ENCODE data around the gene COPS8. TPM values are rescaled to one million over a fixed set of nuclear protein-coding genes. Genes with fewer than 3 reads are reported as not detected.

COPS8 gene
- total RNA-seq, 1 experiment from 2014 or later, result 49.9 TPM

- no peak for TF ChIP-seq CTCF (IDR thresholded peaks at IDR 0.05; ENCODE audit: unreplicated experiment)
- CTCF ChIA-PET, result no interaction called here
- Mint-ChIP-seq H3K4me3 (ENCODE audit: low read depth, unreplicated experiment) (no peak overlapping the region), H3K27me3 (ENCODE audit: unreplicated experiment) (no peaks in the 10 kb centered on the region), H3K9me3 (ENCODE audit: low read depth, unreplicated experiment) (no peaks in the 10 kb centered on the region), H3K4me1 (ENCODE audit: low read depth, unreplicated experiment) (no peaks in the 10 kb centered on the region), H3K27ac (ENCODE audit: unreplicated experiment) (no peak overlapping the region), H3K36me3 (ENCODE audit: insufficient read depth, unreplicated experiment) (peaks cover 11% of the 10 kb centered on the region)
- no TSS peak for BruUV-seq (replicated peaks)
- no peak for DNase-seq
- intact Hi-C loops (cut with micrococcal nuclease; ENCODE audit: unreplicated experiment), result no loop called here
Measured at GRCh38 chr2:237102428-237102827, 16.7 kb downstream of the COPS8 start.

- Mint-ChIP-seq H3K4me3 (ENCODE audit: low read depth, unreplicated experiment) (no peak overlapping the region), H3K4me1 (ENCODE audit: low read depth, unreplicated experiment) (no peaks in the 10 kb centered on the region), H3K36me3 (ENCODE audit: insufficient read depth, unreplicated experiment) (no peaks in the 10 kb centered on the region), H3K9me3 (ENCODE audit: low read depth, unreplicated experiment) (peaks cover 10% of the 10 kb centered on the region), H3K27ac (ENCODE audit: unreplicated experiment) (no peak overlapping the region), H3K27me3 (ENCODE audit: unreplicated experiment) (no peaks in the 10 kb centered on the region)
- no TSS peak for BruUV-seq (replicated peaks)
- DNase-seq, result no peak
- CTCF ChIA-PET, result interaction anchor here (0.7 kb wide), 1 partner anchor 469 kb away, joined by 3 read pairs; no protein-coding TSS in a partner anchor
- no peak for TF ChIP-seq CTCF (IDR thresholded peaks at IDR 0.05; ENCODE audit: unreplicated experiment)
- intact Hi-C loops (cut with micrococcal nuclease; ENCODE audit: unreplicated experiment), result no loop called here
Measured at GRCh38 chr2:237109421-237109934, 23.8 kb downstream of the COPS8 start.

GRCh38 chr2:237113026-237113795 is 27.5 kb downstream of the COPS8 start:
- no peaks in the 10 kb centered on the region for H3K27me3 Mint-ChIP-seq (ENCODE audit: unreplicated experiment)

GRCh38 chr2:237115870-237116269 is 30.2 kb downstream of the COPS8 start:
- H3K4me3 Mint-ChIP-seq (ENCODE audit: low read depth, unreplicated experiment), result no peak overlapping the region
- no peak for DNase-seq

More at GRCh38 chr2:237113026-237113795, 27.5 kb downstream of the COPS8 start:
- no peak overlapping the region for H3K27ac Mint-ChIP-seq (ENCODE audit: unreplicated experiment)
- CTCF ChIA-PET, result no interaction called here
- TF ChIP-seq CTCF (IDR thresholded peaks at IDR 0.05; ENCODE audit: unreplicated experiment), result no peak
- intact Hi-C loops (cut with micrococcal nuclease; ENCODE audit: unreplicated experiment), result no loop called here
- peaks cover 6% of the 10 kb centered on the region for H3K4me1 Mint-ChIP-seq (ENCODE audit: low read depth, unreplicated experiment)
- H3K9me3 Mint-ChIP-seq (ENCODE audit: low read depth, unreplicated experiment), result peaks cover 10% of the 10 kb centered on the region
- no peaks in the 10 kb centered on the region for H3K36me3 Mint-ChIP-seq (ENCODE audit: insufficient read depth, unreplicated experiment)
- DNase-seq, result no peak
- no peak overlapping the region for H3K4me3 Mint-ChIP-seq (ENCODE audit: low read depth, unreplicated experiment)
- no TSS peak for BruUV-seq (replicated peaks)

More at GRCh38 chr2:237115870-237116269, 30.2 kb downstream of the COPS8 start:
- TF ChIP-seq CTCF (IDR thresholded peaks at IDR 0.05; ENCODE audit: unreplicated experiment), result no peak
- H3K9me3 Mint-ChIP-seq (ENCODE audit: low read depth, unreplicated experiment), result peaks cover 3% of the 10 kb centered on the region
- H3K27ac Mint-ChIP-seq (ENCODE audit: unreplicated experiment), result no peak overlapping the region
- no peaks in the 10 kb centered on the region for H3K36me3 Mint-ChIP-seq (ENCODE audit: insufficient read depth, unreplicated experiment)
- H3K4me1 Mint-ChIP-seq (ENCODE audit: low read depth, unreplicated experiment), result peaks cover 6% of the 10 kb centered on the region
- intact Hi-C loops (cut with micrococcal nuclease; ENCODE audit: unreplicated experiment), result no loop called here
- CTCF ChIA-PET, result interaction anchor here (0.7 kb wide), 1 partner anchor 12 kb away, joined by 3 read pairs; no protein-coding TSS in a partner anchor
- H3K27me3 Mint-ChIP-seq (ENCODE audit: unreplicated experiment), result no peaks in the 10 kb centered on the region
- no TSS peak for BruUV-seq (replicated peaks)

Data from Calu3 (cell line).